ENCODE data around the gene ROPN1. TPM values are rescaled to one million over a fixed set of nuclear protein-coding genes. Genes with fewer than 3 reads are reported as not detected.
A peak's percentile ranks its signal among the peaks of the same experiment; 100 is the strongest.

Gene ROPN1
- total and polyA plus RNA-seq, 2 of the 13 experiments (the other 11 are each of a cell fraction or from before 2014, with no cell fraction given) = not detected

DNA sequence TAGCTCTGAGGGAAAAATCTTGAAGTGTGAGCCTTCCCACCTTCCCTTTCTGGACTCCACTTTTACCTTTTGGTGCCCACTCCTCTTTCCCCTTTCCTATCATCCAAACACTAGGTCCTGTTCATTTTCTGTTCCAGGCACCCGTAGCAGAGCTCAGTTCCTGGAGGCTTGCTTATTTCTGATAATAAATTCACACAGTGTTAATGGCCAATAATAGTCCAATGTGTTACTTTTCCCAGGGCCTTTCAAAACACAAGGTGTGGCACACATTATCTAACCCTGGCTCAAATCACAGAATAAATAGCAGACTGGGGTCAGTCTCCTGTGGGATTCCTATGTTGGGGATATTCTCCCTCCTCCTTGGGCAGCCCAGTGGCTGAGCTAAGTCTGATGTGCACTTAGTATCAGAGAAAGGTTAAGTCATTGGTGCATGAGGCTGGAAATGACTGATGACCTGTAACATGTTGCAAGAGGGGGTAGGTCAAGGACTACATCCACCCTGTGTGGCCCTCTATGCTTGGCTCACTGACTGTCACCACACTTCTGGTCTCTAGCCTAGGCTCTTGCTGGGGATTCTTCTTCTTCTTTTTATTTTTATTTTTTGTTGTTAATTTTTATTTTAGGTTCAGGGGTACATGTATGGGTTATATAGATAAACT lies 43.7 kb upstream of the ROPN1 start:
- Histone ChIP-seq H4K20me1 (ENCODE audit: insufficient read depth, low read length) (no peaks in the 10 kb centered on the region), H3K36me3 (replicated peaks in 1 of 2; ENCODE audit: control insufficient read depth in 1 of 2, insufficient read depth in 2 of 2, low read length in 2 of 2) (no peaks in the 10 kb centered on the region), H3K27ac (ENCODE audit: extremely low read length, insufficient read depth, low read length) (no peak overlapping the region), H2AFZ (ENCODE audit: low read length) (no peak overlapping the region), H3K4me1 (ENCODE audit: insufficient read depth, low read length) (peaks cover 6% of the 10 kb centered on the region), H3K4me3 (replicated peaks in 1 of 3; ENCODE audit: insufficient read depth in 1 of 3, low read depth in 2 of 3, low read length in 3 of 3) (no peak overlapping the region), H3K9ac (ENCODE audit: insufficient read depth, low read depth, low read length) (no peak overlapping the region), H3K27me3 (ENCODE audit: control insufficient read depth in 1 of 2, insufficient read depth in 2 of 2, low read length in 2 of 2) (peaks cover 0 to 43% of the 10 kb centered on the region in 2 experiments), H3K9me3 (ENCODE audit: low read length) (no peaks in the 10 kb centered on the region), H3K79me2 (ENCODE audit: insufficient read depth, low read length) (no peaks in the 10 kb centered on the region), H3K4me2 (ENCODE audit: low read depth, low read length) (no peak overlapping the region)
- ChIA-PET CTCF (ENCODE audit: low intra/inter-chr PET ratio, low total read pairs) (no interaction called here), POLR2A (no interaction called here)
- in situ Hi-C loops (cut with HindIII; ENCODE audit: extremely low pct_ligation_motif_present, low pct_unique_long_range_greater_than_20kb) = no loop called here
- intact Hi-C loops (cut with micrococcal nuclease; ENCODE audit: unreplicated experiment) = no loop called here
- 0% methylated on average over 1 of the region's 1 CpG for WGBS (ENCODE audit: low lambda C conversion rate)
- ATAC-seq (no peak; the same call in 2 of the 3 replicates), DNase-seq (ENCODE audit: low spot score) (no peak), FAIRE-seq (no peak)
- TF ChIP-seq NR2C2 (CRISPR knock-in tag; IDR thresholded peaks at IDR 0.05; ENCODE audit: borderline replicate concordance) (peak; percentile 66), CEBPB (IDR thresholded peaks at IDR 0.05; ENCODE audit: borderline replicate concordance, low read depth, low read length) (peak; percentile 67; the same call in 1 of the 2 replicates), NR2F6 (IDR thresholded peaks at IDR 0.05) (peak; percentile 78), NR2F6 (CRISPR knock-in tag; IDR thresholded peaks at IDR 0.05) (peak; percentile 71), NR2F1 (CRISPR knock-in tag; IDR thresholded peaks at IDR 0.05) (peak; percentile 63 to 76; a peak in 3 of 4 replicates)
- TF ChIP-seq, protein P1, sequence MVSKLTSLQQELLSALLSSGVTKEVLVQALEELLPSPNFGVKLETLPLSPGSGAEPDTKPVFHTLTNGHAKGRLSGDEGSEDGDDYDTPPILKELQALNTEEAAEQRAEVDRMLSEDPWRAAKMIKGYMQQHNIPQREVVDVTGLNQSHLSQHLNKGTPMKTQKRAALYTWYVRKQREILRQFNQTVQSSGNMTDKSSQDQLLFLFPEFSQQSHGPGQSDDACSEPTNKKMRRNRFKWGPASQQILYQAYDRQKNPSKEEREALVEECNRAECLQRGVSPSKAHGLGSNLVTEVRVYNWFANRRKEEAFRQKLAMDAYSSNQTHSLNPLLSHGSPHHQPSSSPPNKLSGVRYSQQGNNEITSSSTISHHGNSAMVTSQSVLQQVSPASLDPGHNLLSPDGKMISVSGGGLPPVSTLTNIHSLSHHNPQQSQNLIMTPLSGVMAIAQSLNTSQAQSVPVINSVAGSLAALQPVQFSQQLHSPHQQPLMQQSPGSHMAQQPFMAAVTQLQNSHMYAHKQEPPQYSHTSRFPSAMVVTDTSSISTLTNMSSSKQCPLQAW (CRISPR knock-in tag; IDR thresholded peaks at IDR 0.05) = no peak
- TF ChIP-seq, protein P2, sequence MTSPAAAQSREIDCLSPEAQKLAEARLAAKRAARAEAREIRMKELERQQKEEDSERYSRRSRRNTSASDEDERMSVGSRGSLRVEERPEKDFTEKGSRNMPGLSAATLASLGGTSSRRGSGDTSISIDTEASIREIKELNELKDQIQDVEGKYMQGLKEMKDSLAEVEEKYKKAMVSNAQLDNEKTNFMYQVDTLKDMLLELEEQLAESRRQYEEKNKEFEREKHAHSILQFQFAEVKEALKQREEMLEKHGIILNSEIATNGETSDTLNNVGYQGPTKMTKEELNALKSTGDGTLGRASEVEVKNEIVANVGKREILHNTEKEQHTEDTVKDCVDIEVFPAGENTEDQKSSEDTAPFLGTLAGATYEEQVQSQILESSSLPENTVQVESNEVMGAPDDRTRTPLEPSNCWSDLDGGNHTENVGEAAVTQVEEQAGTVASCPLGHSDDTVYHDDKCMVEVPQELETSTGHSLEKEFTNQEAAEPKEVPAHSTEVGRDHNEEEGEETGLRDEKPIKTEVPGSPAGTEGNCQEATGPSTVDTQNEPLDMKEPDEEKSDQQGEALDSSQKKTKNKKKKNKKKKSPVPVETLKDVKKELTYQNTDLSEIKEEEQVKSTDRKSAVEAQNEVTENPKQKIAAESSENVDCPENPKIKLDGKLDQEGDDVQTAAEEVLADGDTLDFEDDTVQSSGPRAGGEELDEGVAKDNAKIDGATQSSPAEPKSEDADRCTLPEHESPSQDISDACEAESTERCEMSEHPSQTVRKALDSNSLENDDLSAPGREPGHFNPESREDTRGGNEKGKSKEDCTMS (CRISPR knock-in tag; conservative IDR thresholded peaks at IDR 0.05) = no peak
- BruUV-seq (replicated peaks) = no TSS peak

Measured in HepG2 (cell line).